GM04503 (cell line): Measurements from ENCODE around the gene ITGBL1.
A peak's percentile ranks its signal among the peaks of the same experiment; 100 is the strongest.

Source experiments
- DNase-seq: peaks from one replicate; pipeline ENCODE4 v3.0.0-alpha.2; 2012; ENCODE audit warnings: low read depth

Gene ITGBL1, protein sequence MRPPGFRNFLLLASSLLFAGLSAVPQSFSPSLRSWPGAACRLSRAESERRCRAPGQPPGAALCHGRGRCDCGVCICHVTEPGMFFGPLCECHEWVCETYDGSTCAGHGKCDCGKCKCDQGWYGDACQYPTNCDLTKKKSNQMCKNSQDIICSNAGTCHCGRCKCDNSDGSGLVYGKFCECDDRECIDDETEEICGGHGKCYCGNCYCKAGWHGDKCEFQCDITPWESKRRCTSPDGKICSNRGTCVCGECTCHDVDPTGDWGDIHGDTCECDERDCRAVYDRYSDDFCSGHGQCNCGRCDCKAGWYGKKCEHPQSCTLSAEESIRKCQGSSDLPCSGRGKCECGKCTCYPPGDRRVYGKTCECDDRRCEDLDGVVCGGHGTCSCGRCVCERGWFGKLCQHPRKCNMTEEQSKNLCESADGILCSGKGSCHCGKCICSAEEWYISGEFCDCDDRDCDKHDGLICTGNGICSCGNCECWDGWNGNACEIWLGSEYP

DNA sequence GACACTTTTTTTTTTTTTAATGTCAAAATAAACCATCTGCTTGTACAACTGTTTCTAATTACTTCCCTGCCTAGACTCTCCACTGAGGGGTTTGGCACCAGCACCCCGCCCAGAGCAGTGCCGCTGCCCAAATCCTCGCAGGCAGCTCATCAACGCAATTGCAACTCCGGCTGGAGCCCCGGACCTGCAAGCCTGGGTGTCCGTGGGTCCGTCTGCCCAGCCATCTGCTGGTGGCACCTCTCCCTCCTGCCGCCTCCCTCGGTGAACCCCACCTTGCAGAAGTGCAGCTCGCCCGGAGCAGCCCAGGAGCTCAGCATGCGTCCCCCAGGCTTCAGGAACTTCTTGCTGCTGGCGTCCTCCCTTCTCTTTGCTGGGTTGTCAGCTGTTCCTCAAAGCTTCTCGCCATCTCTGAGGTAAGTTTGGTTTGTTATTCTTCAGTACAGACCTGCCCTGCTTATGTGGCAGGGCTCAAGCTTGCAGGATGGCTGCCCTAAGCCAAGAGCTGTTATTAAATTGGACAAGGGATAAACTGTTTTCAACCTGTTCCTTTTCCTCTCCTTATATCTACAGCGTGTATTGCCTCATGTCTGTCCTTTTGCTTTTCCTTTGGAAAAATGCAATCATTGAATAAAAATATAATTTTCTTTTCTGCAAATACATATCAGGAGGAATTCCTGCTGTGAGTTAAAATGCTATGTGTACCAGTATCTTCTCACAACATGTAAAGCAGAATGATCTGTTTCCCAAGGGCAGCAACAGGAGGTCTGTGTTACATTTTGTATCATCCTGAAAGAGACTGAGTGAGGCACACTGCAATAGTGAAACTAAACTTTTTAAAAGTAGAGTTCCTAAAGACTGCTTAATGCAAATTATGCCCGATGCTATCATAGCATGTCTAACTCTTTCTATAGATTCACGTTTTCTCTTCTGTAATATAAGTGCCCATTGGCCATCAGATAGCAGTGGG is at the start of gene ITGBL1:
Gene ITGBL1, plus strand, starts transcription at position 157 of the 967 bp plus-strand sequence. Its CDS starts 159 bp downstream, at position 316.
- no peak for DNase-seq

DNA sequence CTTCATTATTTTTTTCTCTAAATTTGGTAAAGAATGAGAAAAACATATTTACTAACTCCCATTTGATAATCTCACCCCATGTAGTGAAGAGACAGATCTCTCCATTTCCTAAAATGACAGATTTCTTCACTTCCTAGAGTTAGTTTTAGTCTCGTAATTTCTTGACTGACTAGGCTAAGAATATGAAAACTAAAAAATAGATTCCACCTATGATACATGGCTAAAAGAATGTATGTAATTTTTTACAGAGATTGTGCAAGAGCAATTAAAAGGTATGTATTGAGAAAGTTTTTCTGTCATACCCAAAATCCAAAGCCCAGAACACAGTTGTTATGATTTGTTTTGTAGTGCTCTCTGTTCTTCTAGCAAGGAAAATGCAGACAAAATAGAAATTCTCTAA is 45.7 kb upstream of the ITGBL1 start:
- DNase-seq, result no peak

DNA sequence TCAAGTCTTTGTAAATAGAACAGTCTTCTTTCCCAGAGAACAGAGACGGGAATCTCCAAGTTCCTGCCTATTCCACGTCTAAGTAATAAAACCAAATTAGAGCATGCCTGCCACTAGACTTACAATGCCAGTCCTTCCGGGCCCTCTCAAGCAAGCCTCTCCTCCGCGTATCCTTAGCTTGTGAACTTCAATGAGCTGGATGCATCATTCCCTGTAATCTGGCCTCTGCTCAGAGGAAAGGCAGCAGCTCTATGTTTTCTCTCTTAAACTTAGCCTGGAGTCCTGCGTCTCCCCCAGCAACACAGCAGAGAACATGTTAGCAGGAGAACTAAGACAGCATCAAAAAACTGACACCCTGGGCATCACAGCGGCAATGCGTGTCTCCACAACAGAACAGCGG is 44.3 kb upstream of the ITGBL1 start:
- no peak for DNase-seq

DNA sequence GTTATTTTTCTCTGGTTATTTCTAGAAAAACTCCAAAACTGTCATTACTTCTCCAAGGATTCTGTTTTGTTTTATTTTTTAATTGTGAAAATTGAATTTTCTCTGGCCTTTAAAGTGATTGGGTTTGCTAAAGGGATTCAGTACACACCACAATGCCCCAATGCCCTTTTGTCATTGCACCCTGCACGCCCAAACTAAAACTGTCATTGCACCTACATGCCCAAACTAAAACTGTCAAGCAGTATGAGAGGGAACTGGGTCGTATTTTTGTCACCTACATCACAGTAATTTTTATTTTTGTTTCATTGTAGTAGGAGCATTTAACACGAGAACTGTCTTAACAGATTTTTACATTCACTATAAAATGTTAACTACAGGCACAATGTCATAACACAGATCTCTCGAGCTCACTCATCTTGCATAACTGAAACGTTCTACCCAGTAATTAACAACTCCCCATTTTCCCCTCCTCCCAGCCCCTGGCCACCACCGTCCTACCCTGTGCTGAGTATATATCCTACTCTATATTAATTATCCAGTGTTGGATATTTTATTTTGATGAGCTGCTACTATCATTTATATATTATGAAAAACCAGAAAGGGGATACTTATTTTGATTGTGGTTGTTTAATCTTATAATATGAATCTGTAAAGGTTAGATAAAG is 43.4 kb upstream of the ITGBL1 start:
- DNase-seq, result no peak

DNA sequence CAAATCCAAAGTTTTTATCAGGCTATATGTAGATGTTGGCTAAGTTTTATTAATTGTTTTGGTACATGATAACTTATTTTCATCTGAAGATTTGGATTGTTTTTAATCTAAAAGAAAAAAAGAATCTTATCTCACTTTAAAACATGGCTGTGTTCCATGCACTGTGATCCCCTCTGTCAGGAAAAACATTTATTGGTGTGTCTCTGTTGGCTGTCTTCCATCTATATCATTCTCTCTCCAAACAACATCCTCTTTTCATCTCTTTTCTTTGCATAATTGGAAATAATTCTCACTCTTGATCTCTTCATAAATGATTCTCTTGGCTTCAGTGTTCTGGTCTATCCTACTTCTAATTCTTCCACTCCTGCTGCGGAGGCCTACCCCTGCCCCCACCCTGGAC is 40.4 kb upstream of the ITGBL1 start:
- DNase-seq, result no peak

DNA sequence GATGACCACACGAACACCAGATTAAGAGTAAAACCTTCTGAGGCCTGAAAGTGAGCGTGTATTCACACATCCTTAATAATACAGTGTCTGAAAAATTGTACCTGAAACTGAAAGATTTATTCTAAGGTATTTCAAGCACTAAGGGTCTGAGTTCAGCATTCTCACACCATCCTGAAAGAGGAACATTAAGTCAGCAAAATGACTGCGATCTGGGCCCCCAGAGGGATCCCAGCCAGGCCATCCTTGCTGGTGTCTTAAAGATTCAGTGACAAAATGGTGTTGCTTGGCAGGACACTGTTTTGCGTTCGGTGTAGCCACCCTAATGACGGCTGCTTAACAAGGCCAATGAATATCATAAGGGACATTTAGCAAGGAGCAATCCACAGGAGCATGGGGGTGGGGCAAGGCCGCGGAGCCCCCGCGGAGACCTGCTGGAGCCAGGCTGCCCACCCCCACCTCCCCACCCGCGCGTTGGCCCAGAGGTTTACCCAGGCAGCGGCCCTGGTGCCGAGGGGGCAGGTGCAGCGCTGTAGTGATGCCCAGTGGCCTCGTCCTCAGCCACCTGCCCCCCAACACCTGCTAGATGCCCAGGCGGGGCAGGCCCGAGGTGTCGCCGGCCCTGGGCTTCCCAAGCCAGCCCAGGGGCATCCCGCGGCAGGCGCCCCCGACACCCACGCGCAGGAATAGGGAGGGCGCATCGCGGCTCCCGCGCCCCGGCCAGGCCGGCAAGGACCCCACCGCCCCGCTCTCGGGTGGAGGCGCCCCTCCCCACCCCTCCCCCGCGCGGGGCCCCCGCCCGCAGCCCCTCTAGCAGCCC is 36.9 kb upstream of the ITGBL1 start:
- DNase-seq, result no peak

DNA sequence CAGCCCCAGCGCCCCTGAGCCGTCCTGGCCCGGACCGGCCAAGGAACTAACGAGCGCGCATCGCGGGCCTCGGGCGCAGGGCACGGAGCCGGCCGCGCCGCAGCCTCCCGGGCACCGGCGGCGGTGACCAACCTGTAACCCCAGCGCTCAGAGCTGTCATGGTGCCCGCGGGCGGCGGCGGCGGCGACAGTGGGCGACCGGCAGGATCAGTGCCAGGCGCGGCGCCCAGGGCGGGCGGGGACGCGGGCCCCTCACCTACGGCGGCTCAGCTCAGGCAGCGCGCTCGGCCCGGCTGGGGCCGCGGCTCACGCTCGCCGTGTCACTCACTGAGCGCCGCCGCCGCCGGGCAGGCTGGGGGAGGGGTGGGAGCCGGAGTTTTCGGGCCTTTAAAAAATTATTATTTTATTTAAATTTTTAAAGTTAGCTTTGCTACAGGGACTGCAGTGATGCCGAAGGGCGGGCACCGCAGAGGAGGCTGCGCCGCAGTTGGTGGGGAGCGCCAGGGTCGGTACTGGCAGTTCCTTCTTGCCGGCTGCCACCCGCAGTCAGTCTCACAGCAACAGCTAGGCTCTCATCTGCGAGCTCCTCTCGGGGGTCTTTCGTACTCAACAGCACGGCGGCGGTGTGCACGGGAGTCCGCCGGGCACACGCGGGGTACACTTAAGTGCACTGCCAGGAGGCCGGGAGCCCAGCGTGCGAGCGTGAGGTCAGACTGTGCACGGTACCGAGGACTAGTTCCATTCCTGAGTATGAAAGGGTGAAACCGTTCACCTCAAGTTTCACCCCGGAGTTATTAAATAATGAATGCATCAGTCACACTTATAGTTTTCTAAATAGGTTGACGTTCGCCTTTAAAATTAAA is 36.1 kb upstream of the ITGBL1 start, which contains the start of gene NALCN:
Gene NALCN, minus strand, starts transcription at position 328 of the 862 bp plus-strand sequence. CDS start 17,382 bp downstream, outside the sequence.
- DNase-seq, result no peak

DNA sequence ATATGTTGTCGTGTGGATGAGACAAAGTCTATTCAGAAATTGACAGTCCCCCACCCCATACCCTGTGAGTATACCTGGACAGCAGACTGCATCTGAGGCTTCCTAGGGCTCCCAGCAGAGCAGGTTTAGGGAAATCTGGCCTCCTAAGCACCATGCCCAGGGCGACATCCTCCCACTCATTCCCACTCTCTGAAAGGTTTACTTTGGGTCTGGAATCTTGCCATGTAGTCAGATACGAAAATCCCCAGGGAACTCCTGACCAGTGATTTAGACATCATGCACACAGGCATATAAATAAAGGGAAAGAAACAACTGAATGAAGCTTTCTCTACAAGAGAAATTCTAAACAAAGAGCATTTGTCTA is 35.5 kb upstream of the ITGBL1 start:
- DNase-seq, result no peak

DNA sequence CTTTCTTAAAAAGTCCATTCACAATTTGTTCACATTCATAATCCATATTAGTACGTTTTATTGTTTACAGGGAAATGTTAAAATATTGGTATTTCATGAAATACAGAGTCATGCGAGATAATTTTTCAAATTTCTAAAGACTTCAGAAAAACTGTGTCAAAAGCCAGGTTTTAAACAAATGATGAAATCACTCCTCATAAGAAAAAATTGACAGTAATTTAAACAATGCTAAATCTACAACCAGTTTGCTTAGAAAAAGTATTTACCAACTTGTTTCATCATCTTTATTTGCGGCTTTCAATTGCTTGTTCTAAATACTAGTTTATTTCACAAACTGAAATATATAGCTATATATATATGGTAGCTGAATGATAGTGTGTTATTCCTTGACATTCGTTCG is 35.0 kb upstream of the ITGBL1 start:
- no peak for DNase-seq

DNA sequence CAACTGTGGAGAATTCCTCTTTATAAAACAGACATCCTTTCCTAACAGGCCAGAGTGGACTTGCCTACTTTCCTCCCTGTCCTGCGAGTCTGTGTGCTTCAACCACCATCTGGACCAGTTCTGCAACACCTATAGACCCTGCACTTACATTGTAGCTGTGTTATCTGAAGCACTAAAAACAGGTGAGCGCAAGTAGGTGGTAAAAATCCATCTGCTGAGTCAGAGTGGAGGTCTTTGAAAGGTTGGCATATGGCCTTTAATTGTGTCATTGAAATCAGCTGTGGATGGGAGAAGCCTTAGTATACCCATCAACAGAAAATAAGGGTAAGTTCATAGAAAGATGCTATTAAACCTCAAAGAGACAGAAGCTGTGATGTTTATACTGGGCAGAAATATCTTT is 28.6 kb upstream of the ITGBL1 start:
- DNase-seq, result no peak

DNA sequence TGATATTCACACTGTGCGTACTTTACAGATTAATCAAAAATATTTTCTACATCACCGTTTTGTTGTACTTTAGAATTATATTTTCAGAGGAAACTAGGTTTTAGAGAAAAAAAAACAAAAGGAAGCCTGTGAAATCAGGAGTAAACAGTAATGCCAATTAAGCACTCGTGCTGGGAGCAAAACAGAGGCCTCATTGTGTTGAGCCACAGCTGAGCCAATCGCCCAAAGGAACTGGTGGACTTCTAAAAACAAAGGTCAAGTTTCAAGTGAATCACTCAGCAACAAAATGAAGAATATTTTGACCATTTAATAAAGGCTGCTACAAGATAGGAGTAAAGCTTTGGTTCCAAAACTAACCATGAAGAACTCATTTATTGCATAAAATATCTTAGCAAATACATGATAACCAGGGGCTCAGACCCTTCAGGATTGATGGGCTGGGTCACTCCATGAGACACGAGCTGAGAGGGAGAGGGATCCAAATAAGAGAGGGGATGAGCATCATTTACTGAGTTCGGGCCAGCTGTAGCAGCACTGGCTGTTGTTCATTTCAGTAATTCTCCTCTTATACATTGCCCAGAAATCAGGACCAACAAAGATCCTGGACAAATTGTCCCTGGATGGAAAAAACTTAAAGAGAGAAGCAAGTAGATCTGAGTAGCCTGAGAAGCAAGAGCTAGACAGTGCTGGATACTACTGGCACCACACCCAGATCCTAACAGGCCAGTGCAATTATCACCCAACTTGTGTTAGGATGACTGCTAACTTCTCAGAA is 27.9 kb upstream of the ITGBL1 start:
- no peak for DNase-seq

DNA sequence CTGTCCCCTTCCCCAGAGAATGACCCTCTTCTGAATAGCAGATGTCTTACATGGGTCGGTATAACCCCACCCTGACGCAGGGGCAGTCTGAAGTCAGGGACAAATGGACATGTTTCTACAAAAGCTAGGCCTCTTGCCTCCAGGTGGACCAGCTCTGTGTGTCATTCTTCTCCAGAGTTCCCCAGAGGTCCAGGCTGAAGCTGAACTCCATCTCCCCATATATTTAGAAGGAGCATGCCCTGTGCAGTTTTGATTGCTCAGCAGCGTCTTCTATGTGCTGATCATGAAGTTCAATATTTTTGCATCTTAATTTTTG is 27.4 kb upstream of the ITGBL1 start:
- DNase-seq, result no peak

DNA sequence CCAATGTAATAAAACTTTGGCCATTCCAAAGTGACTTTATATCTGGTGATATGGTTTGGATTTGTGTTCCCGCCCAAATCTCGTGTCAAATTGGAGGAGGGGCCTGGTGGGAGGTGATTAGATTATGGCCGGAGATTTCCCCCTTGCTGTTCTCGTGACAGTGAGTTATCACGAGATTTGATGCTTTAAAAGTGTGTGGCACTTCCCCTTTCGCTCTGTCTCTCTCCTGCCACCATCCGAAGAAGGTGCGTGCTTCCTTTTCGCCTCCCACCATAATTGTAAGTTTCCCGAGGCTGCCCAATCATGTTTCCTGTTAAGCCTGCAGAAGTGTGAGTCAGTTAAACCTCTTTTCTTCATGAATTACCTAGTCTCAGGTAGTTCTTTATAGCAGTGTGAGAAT is 26.9 kb upstream of the ITGBL1 start:
- no peak for DNase-seq

DNA sequence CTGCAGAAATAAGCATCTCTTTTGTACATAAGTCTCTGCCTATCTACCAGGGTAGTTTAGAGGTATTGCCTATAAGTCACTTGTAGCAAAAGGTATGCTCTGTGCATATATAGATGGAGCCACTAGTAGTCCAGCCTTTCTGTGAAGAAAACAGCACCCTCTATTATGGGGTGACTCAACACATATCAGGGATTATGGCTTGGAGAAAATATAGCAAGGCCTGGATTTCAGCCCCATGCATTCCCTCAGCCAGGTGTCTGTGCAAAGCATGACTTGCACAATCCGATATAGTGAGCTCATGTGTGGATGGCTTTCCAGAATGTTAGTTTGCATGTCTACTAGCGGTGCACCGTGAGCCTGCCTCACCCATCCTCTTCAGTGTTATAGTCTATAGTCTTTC is 22.7 kb upstream of the ITGBL1 start:
- no peak for DNase-seq

DNA sequence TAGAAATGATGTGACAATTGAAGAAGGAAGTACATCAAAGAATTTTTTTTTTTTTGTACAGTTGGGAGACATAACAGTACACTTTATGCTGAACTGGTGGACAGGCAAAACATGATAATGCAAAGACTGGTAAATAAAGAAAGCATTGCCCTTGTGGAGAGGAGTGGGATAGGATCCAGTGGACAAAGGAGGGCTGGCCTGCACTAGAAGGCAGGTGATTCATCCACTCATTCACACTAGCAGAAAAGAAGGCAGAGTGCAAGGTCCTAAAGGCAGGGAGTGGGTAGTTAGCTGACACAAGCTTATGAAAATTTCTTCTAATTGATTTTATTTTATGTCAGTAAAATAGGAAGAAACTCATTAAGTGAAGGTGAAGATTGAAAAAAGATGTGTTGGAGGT is 18.6 kb upstream of the ITGBL1 start:
- no peak for DNase-seq

DNA sequence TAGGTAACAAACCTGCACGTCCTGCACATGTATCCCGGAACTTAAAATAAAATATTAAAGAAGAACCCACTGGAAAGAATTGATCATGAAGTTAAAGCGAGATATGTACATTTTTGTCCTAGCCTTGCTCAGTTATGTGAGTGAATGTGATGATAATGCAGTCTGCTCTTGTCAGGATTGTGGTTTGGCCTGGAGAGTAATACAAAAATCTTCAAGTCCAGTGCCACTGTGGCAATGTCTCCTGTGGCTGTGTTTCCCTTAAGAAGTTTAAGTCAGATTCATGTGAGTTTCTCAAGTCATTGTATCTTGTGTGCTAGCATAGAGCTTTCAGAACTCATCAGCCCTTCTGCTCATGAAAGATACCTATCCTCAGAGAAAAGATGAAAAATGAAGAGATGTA is 18.0 kb upstream of the ITGBL1 start:
- DNase-seq, result no peak

DNA sequence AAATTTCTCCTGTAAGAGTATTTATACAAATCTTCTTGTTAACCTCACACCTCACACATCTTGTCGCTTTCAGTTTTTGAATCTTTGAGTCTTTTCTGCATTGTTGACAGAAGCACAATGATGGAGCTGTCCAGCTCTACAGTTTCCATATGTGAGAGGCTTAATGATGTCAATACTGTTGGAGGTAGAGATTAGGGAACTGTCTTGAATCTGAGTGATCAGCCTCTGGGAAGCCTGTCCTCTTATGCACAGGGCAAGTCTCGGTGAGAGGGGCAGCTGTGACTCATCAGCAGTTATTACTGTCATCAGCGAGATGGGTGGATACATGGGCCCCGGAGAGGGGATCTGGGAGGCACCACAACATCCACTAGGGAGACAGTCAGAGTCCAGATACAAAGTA is 4.6 kb upstream of the ITGBL1 start:
- DNase-seq, result no peak

DNA sequence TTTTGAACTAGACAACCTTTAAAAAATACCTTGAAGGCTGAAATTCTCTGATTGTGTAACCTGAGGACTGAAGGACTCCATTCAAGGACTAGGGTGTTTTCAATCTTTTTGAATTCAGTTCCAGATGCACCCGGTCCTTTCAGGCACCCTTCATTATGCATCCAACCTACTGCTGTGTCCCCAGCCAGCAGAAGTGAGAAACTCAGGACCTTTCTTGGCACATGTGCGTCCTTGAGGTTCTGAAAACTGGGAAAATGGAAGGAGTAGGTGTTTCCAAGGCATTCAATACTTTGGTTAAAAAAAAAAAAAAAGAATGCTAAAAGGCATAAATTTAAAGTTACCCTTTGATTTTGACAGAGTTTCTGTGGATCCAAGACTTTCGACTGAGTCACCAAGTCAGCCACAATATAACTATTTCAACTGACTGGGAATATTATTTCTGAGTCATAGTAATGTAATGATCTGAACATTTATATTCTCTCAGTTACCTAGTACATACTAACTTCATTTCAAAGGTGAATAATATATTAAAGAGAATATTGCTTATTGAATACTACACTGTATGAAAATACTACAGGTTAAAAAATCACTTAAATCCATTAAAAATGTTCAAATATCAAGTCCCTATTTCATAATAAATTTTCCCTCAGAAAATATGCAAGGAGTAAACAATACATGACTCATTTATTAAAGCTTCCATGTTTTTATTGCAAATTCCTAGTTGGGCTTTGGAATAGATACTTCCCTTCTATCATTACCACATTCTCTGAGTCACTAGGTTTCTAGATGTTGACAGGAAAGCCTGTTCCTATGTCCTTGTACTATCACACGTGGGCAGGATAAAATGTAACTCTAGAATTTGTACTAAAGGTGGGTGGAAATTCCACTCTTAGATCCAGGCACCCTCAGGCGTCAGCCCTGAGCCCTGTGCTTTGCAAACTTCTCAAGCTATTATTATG is 2.4 kb upstream of the ITGBL1 start:
- DNase-seq, result peak; percentile 81

DNA sequence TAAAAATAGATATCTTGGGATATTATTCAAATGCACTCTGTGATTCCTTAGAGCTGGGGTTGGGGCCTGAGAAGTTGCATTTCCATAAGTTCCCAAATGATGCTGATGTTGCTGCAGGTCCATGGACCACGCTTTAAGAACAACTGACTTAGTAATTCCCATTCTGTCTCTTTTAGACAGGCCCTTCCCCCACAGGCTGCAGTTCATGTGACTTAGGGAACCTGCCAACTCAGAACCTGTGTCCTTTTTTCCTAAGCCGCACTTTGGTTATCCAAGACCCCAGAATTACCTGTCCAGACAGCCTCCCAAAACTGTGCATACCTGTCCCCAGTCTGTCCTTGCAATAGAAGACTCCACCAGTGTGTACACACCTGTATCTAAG is 1.7 kb upstream of the ITGBL1 start:
- no peak for DNase-seq
